Ascending aorta (tissue), 2 donors: ENCODE data around the gene MYO9A. TPM values are rescaled to one million over a fixed set of nuclear protein-coding genes. Genes with fewer than 3 reads are reported as not detected.

Experiments
- DNase-seq, 2 donors: peaks; one replicate each; pipeline ENCODE4 v3.0.0-alpha.2; 2019; ENCODE audit warnings: low spot score in 2 of 2
- H3K27ac ChIP-seq, 2 donors: fragments of 200-600 bp; sonication (generic); one replicate each; pipeline ENCODE4 v1.5.1; 2016 to 2017; ENCODE audit warnings: mild to moderate bottlenecking in 1 of 2
- H3K27me3 ChIP-seq: fragments of 200-600 bp; sonication (generic); one replicate; pipeline ENCODE4 v1.5.1; 2017
- H3K36me3 ChIP-seq, 2 donors: fragments of 200-600 bp; sonication (generic); one replicate each; pipeline ENCODE4 v1.5.1; 2016
- H3K4me1 ChIP-seq, 2 donors: fragments of 200-600 bp; sonication (generic); one replicate each; pipeline ENCODE4 v1.5.1; 2016 to 2017; ENCODE audit warnings: mild to moderate bottlenecking in 1 of 2
- H3K4me3 ChIP-seq, 2 donors: fragments of 200-600 bp; sonication (generic); one replicate each; pipeline ENCODE4 v1.5.1; 2016 to 2017; ENCODE audit warnings: mild to moderate bottlenecking in 1 of 2
- H3K9me3 ChIP-seq, 2 donors: fragments of 200-600 bp; sonication (generic); one replicate each; pipeline ENCODE4 v1.5.1; 2016
- CTCF ChIP-seq, 3 experiments: fragments of 200-600 bp in 2 of 3; fragments of 450-650 bp in 1 of 3; sonication (generic) in 2 of 3; IDR thresholded peaks; one replicate each; pipeline ENCODE4 v1.5.1; 2016 to 2019; ENCODE audit warnings: antibody characterized with exemption in 3 of 3, mild to moderate bottlenecking in 1 of 3, moderate library complexity in 1 of 3
- intact Hi-C: fragments of 100-400 bp; cut with DNase I; formaldehyde crosslinking; loops from one replicate; pipeline ENCODE4 v1.15.1; 2023
- total RNA-seq: library from RNA; depleted of rRNA; stranded (reverse); fragments of >200 nt; gene quantifications from one replicate; pipeline ENCODE4 v1.1.0, GENCODE V29; 2016

The MYO9A gene
- total RNA-seq, 1 donor from 2014 or later = 128 TPM

DNA sequence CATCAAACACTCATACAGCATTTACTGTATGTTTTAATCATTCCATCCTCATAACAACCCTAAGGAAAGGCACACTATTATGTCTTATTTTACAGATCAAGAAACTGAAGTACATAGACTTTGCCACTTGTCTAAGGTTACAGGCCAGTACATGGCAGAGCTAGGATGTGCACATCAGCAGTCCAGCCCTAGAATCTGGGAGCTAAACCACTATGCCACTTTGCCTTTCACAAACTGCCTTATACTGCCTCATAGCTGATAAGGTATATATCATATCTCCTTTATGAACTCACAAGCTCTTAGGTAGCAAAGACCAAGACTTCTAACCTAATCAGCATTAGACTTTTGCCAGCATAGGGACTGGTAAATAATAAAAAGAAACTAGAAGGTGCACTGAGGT is 49.1 kb downstream of the MYO9A start:
- Histone ChIP-seq H3K4me3 (no peak overlapping the region), H3K27me3 (no peaks in the 10 kb centered on the region), H3K36me3 (no peaks in the 10 kb centered on the region), H3K9me3 (no peaks in the 10 kb centered on the region), H3K27ac (no peak overlapping the region), H3K4me1 (no peaks in the 10 kb centered on the region)
- intact Hi-C loops = no loop called here
- no peak for DNase-seq
- no peak for TF ChIP-seq CTCF (IDR thresholded peaks at IDR 0.05)

GRCh38 chr15:72065801-72066200 is 52.1 kb downstream of the MYO9A start:
- Histone ChIP-seq H3K9me3 (peaks cover 0 to 6% of the 10 kb centered on the region in 2 donors), H3K4me3 (no peak overlapping the region), H3K4me1 (no peaks in the 10 kb centered on the region), H3K27ac (no peak overlapping the region), H3K27me3 (no peaks in the 10 kb centered on the region), H3K36me3 (no peaks in the 10 kb centered on the region)
- DNase-seq = no peak
- no peak for TF ChIP-seq CTCF (IDR thresholded peaks at IDR 0.05)
- intact Hi-C loops = no loop called here

- no peak for DNase-seq
- intact Hi-C loops = no loop called here
- H3K4me1 ChIP-seq = peaks cover 0 to 2% of the 10 kb centered on the region in 2 donors
Observed at GRCh38 chr15:72063186-72063585, 54.8 kb downstream of the MYO9A start.

DNA sequence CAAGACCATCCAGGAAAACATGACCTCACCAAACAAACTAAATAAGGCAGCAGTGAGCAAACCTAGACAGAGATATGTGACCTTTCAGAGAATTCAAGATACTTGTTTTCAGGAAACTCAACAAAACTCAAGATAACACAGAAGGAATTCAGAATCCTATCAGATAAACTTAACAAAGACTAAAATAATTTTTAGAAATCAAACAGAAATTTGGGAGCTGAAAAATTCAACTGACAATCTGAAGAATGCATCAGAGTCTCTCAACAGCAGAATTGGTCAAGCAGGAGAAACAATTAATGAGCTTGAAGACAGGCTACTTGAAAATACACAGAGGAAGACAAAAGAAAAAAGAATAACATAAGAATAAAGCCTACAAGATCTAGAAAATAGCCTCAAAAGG is 55.6 kb downstream of the MYO9A start:
- TF ChIP-seq CTCF (IDR thresholded peaks at IDR 0.05) = no peak
- Histone ChIP-seq H3K4me3 (no peak overlapping the region), H3K36me3 (no peaks in the 10 kb centered on the region), H3K27ac (no peak overlapping the region), H3K4me1 (peaks cover 0 to 2% of the 10 kb centered on the region in 2 donors), H3K27me3 (no peaks in the 10 kb centered on the region), H3K9me3 (peaks cover 0 to 6% of the 10 kb centered on the region in 2 donors)
- DNase-seq = no peak
- intact Hi-C loops = no loop called here

More at GRCh38 chr15:72063186-72063585, 54.8 kb downstream of the MYO9A start:
- H3K4me3 ChIP-seq = no peak overlapping the region
- H3K27ac ChIP-seq = no peak overlapping the region
- H3K9me3 ChIP-seq = peaks cover 0 to 6% of the 10 kb centered on the region in 2 donors
- H3K27me3 ChIP-seq = no peaks in the 10 kb centered on the region
- H3K36me3 ChIP-seq = no peaks in the 10 kb centered on the region
- no peak for TF ChIP-seq CTCF (IDR thresholded peaks at IDR 0.05)

DNA sequence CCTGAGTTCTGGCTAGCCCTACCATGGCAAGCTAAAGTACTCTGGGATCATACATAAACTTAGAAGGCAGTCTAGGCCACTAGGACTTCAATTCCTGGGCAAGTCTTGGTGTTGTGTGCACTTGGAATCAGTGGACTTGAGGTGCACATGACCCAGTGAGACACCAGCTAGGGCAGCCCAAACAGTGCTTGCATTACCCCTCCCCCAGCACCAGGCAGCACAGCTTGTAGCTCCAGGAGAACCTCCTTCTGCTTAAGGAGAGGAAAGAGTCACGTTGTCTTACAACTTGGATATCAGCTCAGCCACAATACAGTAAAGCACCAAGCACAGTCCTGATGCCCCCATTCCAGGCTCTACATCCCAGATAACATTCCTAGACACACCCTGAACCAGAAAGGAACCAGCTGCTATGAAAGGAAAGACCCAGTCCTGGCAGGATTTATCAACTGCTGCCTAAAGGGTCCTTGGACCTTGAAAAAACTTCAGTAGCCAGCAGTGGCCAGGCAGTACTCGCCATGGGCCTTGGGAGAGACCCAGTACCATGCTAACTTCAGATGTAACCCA is 57.2 kb downstream of the MYO9A start:
- H3K27ac ChIP-seq = no peak overlapping the region
- no peak for TF ChIP-seq CTCF (IDR thresholded peaks at IDR 0.05)
- H3K4me3 ChIP-seq = no peak overlapping the region
- no peaks in the 10 kb centered on the region for H3K36me3 ChIP-seq
- no peaks in the 10 kb centered on the region for H3K27me3 ChIP-seq
- H3K4me1 ChIP-seq = peaks cover 0 to 2% of the 10 kb centered on the region in 2 donors
- H3K9me3 ChIP-seq = peaks cover 0 to 6% of the 10 kb centered on the region in 2 donors
- DNase-seq = no peak
- intact Hi-C loops = no loop called here

GRCh38 chr15:72058585-72058984 is 59.4 kb downstream of the MYO9A start:
- Histone ChIP-seq H3K4me1 (peaks cover 0 to 2% of the 10 kb centered on the region in 2 donors), H3K27me3 (no peaks in the 10 kb centered on the region), H3K27ac (no peak overlapping the region), H3K4me3 (no peak overlapping the region), H3K36me3 (no peaks in the 10 kb centered on the region), H3K9me3 (peaks cover 0 to 6% of the 10 kb centered on the region in 2 donors)
- DNase-seq = no peak
- intact Hi-C loops = no loop called here
- TF ChIP-seq CTCF (IDR thresholded peaks at IDR 0.05) = no peak
